ENCODE data around the gene C2orf15.

The C2orf15 gene

GRCh38 chr2:99169534-99169933 lies 28.0 kb downstream of the C2orf15 start:
- Histone ChIP-seq H3K23ac (ENCODE audit: low read length) (no peak overlapping the region), H3K4ac (ENCODE audit: low read depth, low read length) (no peak overlapping the region), H3K56ac (ENCODE audit: low read length) (no peak overlapping the region), H3K4me1 (ENCODE audit: control insufficient read depth, low read depth, low read length) (no peaks in the 10 kb centered on the region), H2BK5ac (ENCODE audit: low read length) (no peak overlapping the region), H2BK15ac (replicated peaks; ENCODE audit: low read depth) (no peak overlapping the region), H3K18ac (ENCODE audit: low read length) (no peak overlapping the region), H4K5ac (ENCODE audit: low read length) (no peak overlapping the region), H3K4me2 (ENCODE audit: low read length) (no peak overlapping the region), H2AK5ac (ENCODE audit: low read length) (no peak overlapping the region), H3K79me1 (ENCODE audit: low read length) (no peaks in the 10 kb centered on the region), H3K9ac (ENCODE audit: low read length) (no peak overlapping the region), H3K27ac (ENCODE audit: low read depth, low read length) (no peak overlapping the region), H3K36me3 (ENCODE audit: control insufficient read depth, insufficient read depth, low read length) (no peaks in the 10 kb centered on the region), H4K8ac (ENCODE audit: low read depth, low read length) (no peak overlapping the region), H3K27me3 (ENCODE audit: insufficient read depth, low read length, poor library complexity) (no peaks in the 10 kb centered on the region), H2BK120ac (ENCODE audit: low read depth, low read length) (no peak overlapping the region), H3K79me2 (ENCODE audit: control insufficient read depth, insufficient read depth, low read length) (no peaks in the 10 kb centered on the region), H3K4me3 (ENCODE audit: low read length) (no peak overlapping the region)
- DNase-seq = no peak
- WGBS (ENCODE audit: extremely low coverage, insufficient coverage, low lambda C conversion rate) = no CpG with 5 or more reads among the region's 1 CpG

GRCh38 chr2:99171377-99172140 lies 30.1 kb downstream of the C2orf15 start:
- Histone ChIP-seq H4K5ac (ENCODE audit: low read length) (no peak overlapping the region), H4K8ac (ENCODE audit: low read depth, low read length) (no peak overlapping the region), H3K79me1 (ENCODE audit: low read length) (no peaks in the 10 kb centered on the region), H3K23ac (ENCODE audit: low read length) (no peak overlapping the region), H2BK120ac (ENCODE audit: low read depth, low read length) (no peak overlapping the region), H3K79me2 (ENCODE audit: control insufficient read depth, insufficient read depth, low read length) (no peaks in the 10 kb centered on the region), H3K56ac (ENCODE audit: low read length) (no peak overlapping the region), H2AK5ac (ENCODE audit: low read length) (no peak overlapping the region), H3K4ac (ENCODE audit: low read depth, low read length) (no peak overlapping the region), H3K9ac (ENCODE audit: low read length) (no peak overlapping the region), H2BK5ac (ENCODE audit: low read length) (no peak overlapping the region), H3K18ac (ENCODE audit: low read length) (no peak overlapping the region), H3K27me3 (ENCODE audit: insufficient read depth, low read length, poor library complexity) (no peaks in the 10 kb centered on the region), H3K36me3 (ENCODE audit: control insufficient read depth, insufficient read depth, low read length) (no peaks in the 10 kb centered on the region), H3K4me3 (ENCODE audit: low read length) (no peak overlapping the region), H3K4me1 (ENCODE audit: control insufficient read depth, low read depth, low read length) (no peaks in the 10 kb centered on the region), H2BK15ac (replicated peaks; ENCODE audit: low read depth) (no peak overlapping the region), H3K4me2 (ENCODE audit: low read length) (no peak overlapping the region), H3K27ac (ENCODE audit: low read depth, low read length) (no peak overlapping the region)
- WGBS (ENCODE audit: extremely low coverage, insufficient coverage, low lambda C conversion rate) = no CpG with 5 or more reads among the region's 8 CpGs
- no peak for DNase-seq

GRCh38 chr2:99180755-99181623 lies 39.5 kb downstream of the C2orf15 start, which contains the start of the genes MITD1 and MRPL30:
MITD1 (minus strand) TSS chr2:99181058; CDS start chr2:99180981, 77 bp downstream.
MRPL30 (plus strand) TSS chr2:99181184; CDS start chr2:99186204, 5,020 bp downstream.
- Histone ChIP-seq H2AK5ac (ENCODE audit: low read length) (no peak within 1 kb of the TSS), H3K23ac (ENCODE audit: low read length) (no peak within 1 kb of the TSS), H3K18ac (ENCODE audit: low read length) (peak within 1 kb of the TSS; percentile 22), H3K27me3 (ENCODE audit: insufficient read depth, low read length, poor library complexity) (no peaks in the 10 kb centered on the region), H3K4me1 (ENCODE audit: control insufficient read depth, low read depth, low read length) (no peaks in the 10 kb centered on the region), H3K79me1 (ENCODE audit: low read length) (peaks cover 9% of the 10 kb centered on the region), H4K8ac (ENCODE audit: low read depth, low read length) (peak within 1 kb of the TSS; percentile 65), H3K9ac (ENCODE audit: low read length) (peak within 1 kb of the TSS; percentile 90), H3K27ac (ENCODE audit: low read depth, low read length) (peak within 1 kb of the TSS; percentile 38), H2BK5ac (ENCODE audit: low read length) (no peak within 1 kb of the TSS), H4K5ac (ENCODE audit: low read length) (no peak within 1 kb of the TSS), H3K4me3 (ENCODE audit: low read length) (peak within 1 kb of the TSS; percentile 85), H3K79me2 (ENCODE audit: control insufficient read depth, insufficient read depth, low read length) (peaks cover 28% of the 10 kb centered on the region), H2BK15ac (replicated peaks; ENCODE audit: low read depth) (no peak within 1 kb of the TSS), H3K4me2 (ENCODE audit: low read length) (peak within 1 kb of the TSS; percentile 87), H3K36me3 (ENCODE audit: control insufficient read depth, insufficient read depth, low read length) (no peaks in the 10 kb centered on the region), H3K56ac (ENCODE audit: low read length) (peak within 1 kb of the TSS; percentile 93), H3K4ac (ENCODE audit: low read depth, low read length) (no peak within 1 kb of the TSS), H2BK120ac (ENCODE audit: low read depth, low read length) (no peak within 1 kb of the TSS)
- WGBS (ENCODE audit: extremely low coverage, insufficient coverage, low lambda C conversion rate) = no CpG with 5 or more reads among the region's 39 CpGs
- peak; percentile 98 for DNase-seq

GRCh38 chr2:99181624-99182000 lies 40.1 kb downstream of the C2orf15 start:
- Histone ChIP-seq H3K4me2 (ENCODE audit: low read length) (peak overlapping the region; percentile 87), H3K79me1 (ENCODE audit: low read length) (peaks cover 9% of the 10 kb centered on the region), H3K27ac (ENCODE audit: low read depth, low read length) (no peak overlapping the region), H3K4me3 (ENCODE audit: low read length) (peak overlapping the region; percentile 85), H3K4ac (ENCODE audit: low read depth, low read length) (no peak overlapping the region), H3K27me3 (ENCODE audit: insufficient read depth, low read length, poor library complexity) (no peaks in the 10 kb centered on the region), H3K36me3 (ENCODE audit: control insufficient read depth, insufficient read depth, low read length) (no peaks in the 10 kb centered on the region), H3K4me1 (ENCODE audit: control insufficient read depth, low read depth, low read length) (no peaks in the 10 kb centered on the region), H3K9ac (ENCODE audit: low read length) (peak overlapping the region; percentile 87), H4K5ac (ENCODE audit: low read length) (no peak overlapping the region), H3K23ac (ENCODE audit: low read length) (no peak overlapping the region), H2BK120ac (ENCODE audit: low read depth, low read length) (no peak overlapping the region), H2AK5ac (ENCODE audit: low read length) (no peak overlapping the region), H2BK5ac (ENCODE audit: low read length) (no peak overlapping the region), H3K18ac (ENCODE audit: low read length) (no peak overlapping the region), H3K79me2 (ENCODE audit: control insufficient read depth, insufficient read depth, low read length) (peaks cover 28% of the 10 kb centered on the region), H4K8ac (ENCODE audit: low read depth, low read length) (peak overlapping the region; percentile 65), H3K56ac (ENCODE audit: low read length) (peak overlapping the region; percentile 91), H2BK15ac (replicated peaks; ENCODE audit: low read depth) (no peak overlapping the region)
- no CpG with 5 or more reads among the region's 4 CpGs for WGBS (ENCODE audit: extremely low coverage, insufficient coverage, low lambda C conversion rate)
- DNase-seq = peak; percentile 30

GRCh38 chr2:99183025-99183424 lies 41.5 kb downstream of the C2orf15 start:
- peaks cover 14% of the 10 kb centered on the region for H3K79me1 ChIP-seq (ENCODE audit: low read length)
- WGBS (ENCODE audit: extremely low coverage, insufficient coverage, low lambda C conversion rate) = no CpG with 5 or more reads among the region's 3 CpGs
- H3K9ac ChIP-seq (ENCODE audit: low read length) = no peak overlapping the region

More at GRCh38 chr2:99183025-99183424, 41.5 kb downstream of the C2orf15 start:
- no peak overlapping the region for H3K4me3 ChIP-seq (ENCODE audit: low read length)
- no peak overlapping the region for H2BK15ac ChIP-seq (replicated peaks; ENCODE audit: low read depth)
- H3K79me2 ChIP-seq (ENCODE audit: control insufficient read depth, insufficient read depth, low read length) = peaks cover 32% of the 10 kb centered on the region
- no peak overlapping the region for H2AK5ac ChIP-seq (ENCODE audit: low read length)
- no peak overlapping the region for H2BK5ac ChIP-seq (ENCODE audit: low read length)
- H2BK120ac ChIP-seq (ENCODE audit: low read depth, low read length) = no peak overlapping the region
- no peak overlapping the region for H4K5ac ChIP-seq (ENCODE audit: low read length)
- no peak overlapping the region for H3K27ac ChIP-seq (ENCODE audit: low read depth, low read length)
- peaks cover 3% of the 10 kb centered on the region for H3K36me3 ChIP-seq (ENCODE audit: control insufficient read depth, insufficient read depth, low read length)
- no peak overlapping the region for H3K18ac ChIP-seq (ENCODE audit: low read length)
- H3K4me2 ChIP-seq (ENCODE audit: low read length) = no peak overlapping the region
- no peak overlapping the region for H3K4ac ChIP-seq (ENCODE audit: low read depth, low read length)
- H3K27me3 ChIP-seq (ENCODE audit: insufficient read depth, low read length, poor library complexity) = no peaks in the 10 kb centered on the region
- no peak overlapping the region for H4K8ac ChIP-seq (ENCODE audit: low read depth, low read length)
- no peak overlapping the region for H3K23ac ChIP-seq (ENCODE audit: low read length)
- H3K56ac ChIP-seq (ENCODE audit: low read length) = no peak overlapping the region
- H3K4me1 ChIP-seq (ENCODE audit: control insufficient read depth, low read depth, low read length) = no peaks in the 10 kb centered on the region
- peak; percentile 19 for DNase-seq
